ENCODE measurements around the gene OPN1MW. TPM values are rescaled to one million over a fixed set of nuclear protein-coding genes. Genes with fewer than 3 reads are reported as not detected.

The OPN1MW gene
- total and polyA plus RNA-seq, 2 of the 8 experiments (the other 6 are each of a cell fraction or from before 2014, with no cell fraction given), result not detected

- POLR2A ChIA-PET (ENCODE audit: partially characterized antibody), result no interaction called here
- CTCF ChIA-PET (ENCODE audit: partially characterized antibody), result no interaction called here
Observed at GRCh38 chrX:154142950-154143745, 39.2 kb upstream of the OPN1MW start.

More at GRCh38 chrX:154142950-154143745, 39.2 kb upstream of the OPN1MW start:
- no peaks in the 10 kb centered on the region for H3K23me2 ChIP-seq (ENCODE audit: low read depth, low read length)
- no peaks in the 10 kb centered on the region for H3K4me1 ChIP-seq (replicated peaks in 1 of 4; ENCODE audit: control insufficient read depth in 3 of 4, insufficient read depth in 4 of 4, low read length in 3 of 4)
- no peak overlapping the region for H3K9ac ChIP-seq (replicated peaks in 1 of 4; ENCODE audit: extremely low read depth in 1 of 4, low read depth in 3 of 4, low read length in 3 of 4)
- no peaks in the 10 kb centered on the region for H4K20me1 ChIP-seq (replicated peaks in 1 of 2; ENCODE audit: control insufficient read depth in 1 of 2, insufficient read depth in 2 of 2, low read length in 2 of 2)
- H3K14ac ChIP-seq (ENCODE audit: insufficient read length), result no peak overlapping the region
- no peak overlapping the region for H2AK5ac ChIP-seq (ENCODE audit: low read depth, low read length)
- no peak overlapping the region for H2BK120ac ChIP-seq (replicated peaks; ENCODE audit: low read depth, low read length)
- FAIRE-seq (no peak), DNase-seq (ENCODE audit: low read depth in 1 of 2, low spot score in 2 of 2) (no peak)
- H2BK5ac ChIP-seq (ENCODE audit: low read depth, low read length), result no peak overlapping the region
- H4K5ac ChIP-seq (ENCODE audit: insufficient read length, low read depth, low read length), result no peak overlapping the region
- no peak overlapping the region for H3K27ac ChIP-seq (ENCODE audit: low read depth, low read length)
- no peaks in the 10 kb centered on the region for H3K79me1 ChIP-seq (ENCODE audit: low read depth, low read length)
- no peak overlapping the region for H3K4ac ChIP-seq (replicated peaks; ENCODE audit: insufficient read length, low read depth, low read length)
- H2AFZ ChIP-seq (ENCODE audit: low read length), result no peak overlapping the region
- H3K4me2 ChIP-seq (ENCODE audit: insufficient read depth in 1 of 2, low read depth in 2 of 2, low read length in 2 of 2), result no peak overlapping the region
- no peak overlapping the region for H3K23ac ChIP-seq (ENCODE audit: insufficient read length)
- H3K56ac ChIP-seq (replicated peaks; ENCODE audit: insufficient read length, low read depth, low read length), result no peak overlapping the region
- H4K91ac ChIP-seq (replicated peaks; ENCODE audit: insufficient read length, low read length), result no peak overlapping the region
- no peaks in the 10 kb centered on the region for H3K79me2 ChIP-seq (ENCODE audit: control insufficient read depth in 1 of 2, insufficient read depth in 2 of 2, low read length in 2 of 2)
- no peak overlapping the region for H3K18ac ChIP-seq (ENCODE audit: extremely low read depth, low read length)
- H2BK15ac ChIP-seq (ENCODE audit: low read length), result no peak overlapping the region
- no peak overlapping the region for H4K8ac ChIP-seq (ENCODE audit: extremely low read depth, insufficient read depth, low read length)
- H3K27me3 ChIP-seq (replicated peaks in 1 of 4; ENCODE audit: control insufficient read depth in 3 of 4, extremely low read depth in 1 of 4, insufficient read depth in 3 of 4, low read length in 3 of 4), result no peaks in the 10 kb centered on the region
- H2BK20ac ChIP-seq (ENCODE audit: low read length), result no peak overlapping the region
- no peak overlapping the region for H3K4me3 ChIP-seq (ENCODE audit: extremely low read depth in 1 of 4, insufficient read depth in 2 of 4, low read depth in 3 of 4, low read length in 4 of 4)
- no peak overlapping the region for H2BK12ac ChIP-seq (ENCODE audit: low read depth, low read length)
- no peaks in the 10 kb centered on the region for H3K36me3 ChIP-seq (ENCODE audit: control insufficient read depth in 2 of 4, insufficient read depth in 4 of 4, low read length in 3 of 4)
- no peaks in the 10 kb centered on the region for H3K9me3 ChIP-seq (ENCODE audit: insufficient read depth in 2 of 2, low read depth in 1 of 2, low read length in 1 of 2)
- WGBS, 2 experiments (ENCODE audit: extremely low coverage in 1 of 2, insufficient coverage in 1 of 2, insufficient read length in 1 of 2, insufficient replicate concordance in 2 of 2, low coverage in 1 of 2, low lambda C conversion rate in 2 of 2, missing lambda C conversion rate in 1 of 2), result 86% methylated on average over 7 of the region's 23 CpGs; no CpG with 5 or more reads in 1 of the 2 experiments

Measured in H1 (cell line).